Stimulated activated CD4-positive, alpha-beta T cell treated with anti-CD3 and anti-CD28 coated beads, Interleukin-1b, Interleukin-23, amount 100 ng/mL, for 1 hour (primary cell): ENCODE results near the gene AGR2.
"Not testable (repeated sequence)": the region's sequence is repeated elsewhere in the genome, so short reads cannot be mapped to it uniquely, and the experiment has no call there.

Experiments used
- DNase-seq, 2 donors: peaks; one replicate each; pipeline ENCODE4 v3.0.0-alpha.2; 2020; ENCODE audit warnings: low read depth in 2 of 2

Gene AGR2

GRCh38 chr7:16773884-16774283, 30.9 kb downstream of the AGR2 start:
- no peak for DNase-seq

GRCh38 chr7:16773326-16773725, 31.5 kb downstream of the AGR2 start:
- no peak for DNase-seq

DNA sequence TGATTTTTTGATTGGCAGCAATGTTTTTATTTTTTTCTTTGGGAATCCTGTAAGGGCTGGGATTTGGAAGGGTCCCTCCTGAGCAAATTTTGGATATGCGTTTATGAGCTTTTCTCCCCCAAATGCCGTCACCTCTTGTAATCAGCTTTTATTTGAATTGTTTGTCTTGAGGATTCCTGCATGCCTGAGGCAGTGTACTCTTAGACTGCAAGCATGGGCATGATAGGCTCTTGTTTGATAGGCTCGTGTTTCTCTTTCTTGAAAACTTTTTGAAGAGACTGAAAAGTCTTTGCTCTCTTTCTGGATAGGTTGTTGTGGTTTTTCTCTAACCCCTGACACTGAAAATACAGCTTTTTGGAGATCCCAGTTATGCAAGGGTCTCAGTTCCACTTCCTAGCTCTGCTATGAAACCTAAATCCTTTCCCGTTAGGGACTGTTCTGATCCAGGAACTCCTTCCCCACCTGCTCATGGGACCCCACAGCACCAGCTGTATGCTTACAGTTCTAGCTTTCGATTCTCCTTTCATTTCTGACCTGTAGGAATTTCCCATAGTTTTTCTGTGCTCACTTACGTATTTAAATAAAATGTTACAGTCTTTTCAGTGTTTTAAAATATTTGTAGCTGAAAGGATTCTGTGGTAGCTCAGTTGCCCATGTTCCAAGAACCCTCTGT, 34.0 kb downstream of the AGR2 start:
- no peak for DNase-seq

- DNase-seq = not testable (repeated sequence)
Measured at GRCh38 chr7:16769994-16770393, 34.8 kb downstream of the AGR2 start.

- no peak for DNase-seq
Measured at GRCh38 chr7:16765436-16765859, 39.4 kb downstream of the AGR2 start.

DNA sequence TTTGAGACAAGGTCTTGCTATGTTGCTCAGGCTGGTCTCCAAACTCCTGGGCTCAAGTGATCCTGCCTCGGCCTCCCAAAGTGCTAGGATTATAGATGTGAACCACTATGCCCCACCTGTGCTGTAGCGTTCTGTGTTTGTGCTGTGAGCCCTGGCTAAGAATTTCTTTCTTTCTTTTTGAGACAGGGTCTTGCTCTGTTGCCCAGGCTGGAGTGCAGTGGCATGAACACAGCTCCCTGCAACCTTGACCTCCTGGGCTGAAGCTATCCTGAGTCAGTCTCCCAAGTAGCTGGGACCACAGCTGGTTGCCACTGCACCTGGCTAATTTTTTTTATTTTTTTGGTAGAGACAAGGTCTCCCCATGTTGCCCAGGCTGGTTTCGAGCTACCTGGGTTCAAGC, 39.9 kb downstream of the AGR2 start:
- DNase-seq = no peak

DNA sequence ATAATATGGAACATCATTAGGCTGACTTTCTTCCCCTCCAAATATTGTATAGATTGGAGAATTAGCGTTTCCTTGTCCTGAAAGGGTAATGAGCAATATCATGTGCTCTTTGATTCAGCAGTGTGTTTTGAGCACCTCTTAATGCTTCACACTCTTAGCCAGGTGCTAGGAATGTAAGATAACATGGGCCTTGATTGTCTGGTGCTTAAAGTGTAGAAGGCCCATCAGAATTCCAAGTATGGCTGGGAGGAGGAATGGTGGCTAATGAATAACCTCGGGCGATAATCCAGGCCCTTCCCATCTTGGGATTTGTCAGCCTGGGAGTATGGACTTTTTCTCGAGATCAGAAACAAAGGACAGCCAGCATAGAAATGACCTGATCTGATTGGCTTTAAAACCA, 42.6 kb downstream of the AGR2 start:
- DNase-seq = no peak

DNA sequence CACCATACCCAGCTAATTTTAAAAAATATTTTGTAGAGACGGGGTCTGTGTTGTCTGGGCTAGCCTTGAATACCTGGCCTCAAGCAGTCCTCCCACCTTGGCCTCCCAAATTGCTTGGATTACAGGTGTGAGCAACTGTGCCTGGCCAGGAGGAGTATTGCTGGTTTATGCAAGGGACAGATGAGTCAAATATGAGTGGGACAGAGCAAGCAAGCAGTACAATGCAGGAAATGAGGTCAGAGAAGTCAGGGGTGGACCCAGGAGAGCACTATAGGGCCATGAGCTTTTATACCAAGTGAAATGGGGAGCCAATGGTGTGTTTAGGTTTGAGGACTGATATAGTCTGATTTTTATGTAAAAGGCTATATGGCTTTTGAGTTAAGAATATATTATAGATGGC, 45.0 kb downstream of the AGR2 start:
- DNase-seq = no peak

- DNase-seq = no peak
Measured at GRCh38 chr7:16758631-16759611, 45.9 kb downstream of the AGR2 start.

DNA sequence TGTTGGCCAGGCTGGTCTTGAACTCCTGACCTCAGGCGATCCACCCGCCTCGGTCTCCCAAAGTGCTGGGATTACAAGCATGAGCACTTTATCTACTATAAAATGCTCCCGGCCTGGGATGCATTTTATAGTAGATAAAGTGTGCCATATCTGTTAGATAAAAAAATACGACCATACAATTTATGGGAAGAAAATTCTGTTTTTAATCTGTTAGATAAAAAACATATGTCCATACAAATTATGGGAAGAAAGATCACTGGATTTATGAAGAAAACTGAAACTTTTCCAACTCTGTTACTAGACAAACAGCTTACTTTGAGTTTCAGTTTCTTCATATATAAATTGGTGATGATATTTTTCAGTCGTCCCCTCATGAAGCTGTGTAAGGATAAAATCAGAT, 46.8 kb downstream of the AGR2 start:
- no peak for DNase-seq

GRCh38 chr7:16755397-16755796, 49.4 kb downstream of the AGR2 start:
- DNase-seq = no peak

- DNase-seq = no peak
Measured at GRCh38 chr7:16754856-16755317, 49.9 kb downstream of the AGR2 start.

DNA sequence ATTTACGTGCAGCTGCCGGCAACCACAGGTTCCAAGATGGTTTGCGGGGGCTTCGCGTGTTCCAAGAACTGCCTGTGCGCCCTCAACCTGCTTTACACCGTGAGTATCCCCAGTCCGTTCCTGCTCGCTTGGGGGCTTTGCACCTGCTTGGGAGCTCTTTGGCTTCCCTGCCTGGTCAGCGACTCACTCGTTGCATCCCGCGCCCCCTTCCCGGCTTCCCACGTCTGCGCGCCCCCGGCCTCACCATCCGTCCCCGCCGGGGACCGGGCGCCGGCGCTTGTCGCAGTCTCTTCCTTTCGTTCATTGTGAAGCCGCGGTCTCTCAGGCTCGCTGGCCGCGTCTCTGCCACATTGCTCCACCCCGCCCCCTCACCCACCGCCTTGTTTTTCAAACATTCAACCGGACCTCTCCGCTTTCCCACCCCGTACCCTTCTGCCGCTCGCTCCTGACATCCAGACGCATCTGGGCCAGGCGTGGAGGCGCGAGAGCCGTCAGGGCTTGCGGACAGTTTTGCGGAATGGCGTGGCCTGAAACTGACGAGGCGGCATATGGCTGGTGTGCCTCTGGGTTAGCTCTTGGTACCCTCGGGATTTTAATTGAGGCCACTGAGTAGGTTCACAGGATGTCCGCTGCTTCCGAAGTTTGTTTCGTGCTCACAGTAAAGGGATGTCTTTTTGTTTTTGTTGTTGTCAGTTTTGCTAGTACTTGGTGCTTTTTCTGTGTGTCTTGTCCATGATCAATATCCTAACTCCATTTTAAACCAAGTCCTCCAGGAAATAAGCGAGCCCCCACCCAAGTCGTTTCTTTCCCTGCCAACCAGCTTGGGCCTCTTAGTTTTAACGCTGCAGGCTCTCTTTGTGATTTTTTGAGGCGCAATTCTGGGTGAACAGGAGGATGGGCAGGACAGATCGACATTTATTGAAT, 50.6 kb downstream of the AGR2 start:
- no peak for DNase-seq

- DNase-seq = no peak
Measured at GRCh38 chr7:16753102-16753931, 51.5 kb downstream of the AGR2 start, which contains the start of gene TSPAN13. Gene TSPAN13 (plus strand): TSS chr7:16753755. CDS start chr7:16753968, 213 bp downstream.

DNA sequence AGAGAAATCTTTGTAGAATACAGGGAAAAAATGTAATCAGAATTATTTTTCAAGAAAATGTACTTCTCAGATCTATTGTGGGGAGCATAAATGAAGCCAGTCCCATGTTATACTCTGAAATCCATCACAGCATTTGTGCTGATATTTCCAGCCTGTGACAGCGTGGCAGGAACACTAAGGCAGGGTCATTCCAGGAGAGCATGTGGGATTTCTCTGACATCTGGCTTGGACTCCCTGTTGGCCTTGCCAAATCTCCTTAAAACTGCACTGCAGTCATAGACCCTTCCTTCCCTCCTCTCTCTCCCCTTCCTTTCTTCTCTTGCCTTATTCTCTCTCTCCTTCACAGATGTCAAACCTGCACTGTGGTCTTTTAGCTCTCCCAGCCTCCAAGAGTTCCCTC, 57.7 kb downstream of the AGR2 start:
- DNase-seq = no peak

GRCh38 chr7:16745645-16746044, 59.2 kb downstream of the AGR2 start:
- no peak for DNase-seq

DNA sequence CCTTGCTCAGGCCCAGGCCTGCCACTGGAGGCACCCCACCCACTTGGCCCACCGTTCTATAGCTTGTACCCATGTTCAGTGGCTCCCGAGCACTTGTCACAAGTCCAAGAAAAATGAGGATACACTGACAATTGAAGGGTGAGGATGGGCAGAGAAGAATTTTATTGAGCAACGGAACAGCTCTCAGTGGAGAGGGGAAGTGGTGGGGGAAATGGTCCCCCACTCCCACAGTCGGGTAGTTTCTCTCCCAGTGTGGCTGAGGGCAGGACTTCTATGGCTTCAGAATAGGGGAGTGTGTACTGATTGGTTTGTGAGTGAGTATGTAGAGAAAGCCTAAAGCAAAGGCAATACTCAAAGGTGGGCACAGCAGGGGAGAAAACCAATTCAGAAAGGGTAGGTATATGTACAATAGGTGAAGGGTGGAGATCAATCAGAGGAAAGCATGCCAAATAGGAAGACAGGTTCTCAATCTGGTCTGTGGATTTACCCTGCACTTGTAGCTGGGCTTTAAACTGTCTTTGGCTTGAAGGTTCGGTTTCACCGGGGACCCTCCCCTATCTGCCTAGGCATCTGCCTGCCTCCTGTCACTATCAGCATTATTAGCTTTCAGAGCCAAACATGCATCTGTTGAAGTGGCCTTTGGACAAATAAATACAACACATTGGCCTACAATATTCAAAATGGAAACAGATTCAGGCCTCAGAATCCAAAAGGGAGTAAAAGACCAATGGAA, 60.1 kb downstream of the AGR2 start:
- DNase-seq = no peak

DNA sequence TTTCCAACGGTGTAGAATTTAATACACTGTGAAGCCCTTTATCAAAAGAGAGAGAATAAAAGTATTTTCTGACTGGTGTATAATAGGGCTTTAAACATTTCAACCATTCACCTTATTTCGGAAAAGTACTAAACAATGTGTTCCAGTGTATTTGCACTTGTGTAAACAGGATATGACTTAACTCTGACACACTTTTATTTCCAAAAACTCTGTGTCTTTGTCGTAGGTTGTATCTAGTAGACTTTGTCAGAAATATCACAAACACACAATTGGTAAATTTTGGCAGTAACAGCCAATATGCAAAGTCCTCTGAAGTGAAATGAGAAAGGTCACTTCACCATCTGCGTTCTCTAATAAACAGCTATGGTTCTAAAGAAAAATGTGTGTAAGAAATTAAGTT, 61.6 kb downstream of the AGR2 start:
- DNase-seq = no peak

GRCh38 chr7:16742547-16742946, 62.3 kb downstream of the AGR2 start:
- no peak for DNase-seq
